ENCODE data around the gene C6orf62. TPM values are rescaled to one million over a fixed set of nuclear protein-coding genes. Genes with fewer than 3 reads are reported as not detected.

The C6orf62 gene
- total RNA-seq, result 107 and 127 TPM in 2 replicates

GRCh38 chr6:24719125-24719971 is at the start of gene C6orf62:
TSS of gene C6orf62 (minus strand) at chr6:24719154. CDS start at chr6:24718668, 486 bp downstream.

DNA sequence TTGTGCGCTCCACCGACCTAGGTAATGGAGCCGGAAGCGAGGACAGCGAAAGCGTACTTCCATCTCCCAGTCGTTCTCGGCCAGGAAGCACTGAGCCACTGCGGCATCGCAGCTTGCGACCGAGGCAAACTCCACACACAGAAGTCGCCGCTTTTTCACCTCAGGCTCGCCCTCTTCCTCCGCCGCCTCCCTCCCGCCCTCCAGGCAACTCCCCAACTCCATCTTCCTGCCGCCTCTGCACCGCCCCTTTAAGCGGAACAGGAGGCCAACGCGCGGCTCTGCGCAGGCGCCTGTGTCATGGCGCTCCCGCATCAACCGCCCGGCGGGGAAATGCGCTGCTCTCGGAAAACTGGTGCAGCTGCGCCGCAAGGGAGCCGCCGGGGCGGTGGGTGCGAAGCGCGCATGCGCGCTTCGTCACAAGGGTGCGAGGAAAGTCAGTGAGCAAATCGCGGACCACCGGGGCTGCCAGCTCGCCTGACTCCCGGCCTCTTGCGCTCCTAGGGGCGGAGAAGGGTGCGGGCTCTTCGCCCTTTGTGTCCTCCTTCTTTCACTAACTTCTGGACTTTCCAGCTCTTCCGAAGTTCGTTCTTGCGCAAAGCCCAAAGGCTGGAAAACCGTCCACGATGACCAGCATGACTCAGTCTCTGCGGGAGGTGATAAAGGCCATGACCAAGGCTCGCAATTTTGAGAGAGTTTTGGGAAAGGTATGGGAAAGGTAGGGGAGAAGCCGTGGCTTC is 52.1 kb downstream of the C6orf62 start, which contains the start of the genes ACOT13 and TDP2:
Gene ACOT13 (plus strand): TSS at position 437 of the 737 bp plus-strand sequence. CDS start 187 bp downstream, at position 624.
Gene TDP2 (minus strand): TSS at position 259 of the 737 bp plus-strand sequence. CDS start 37 bp downstream, at position 222.

Other genes with a start within 250 kb of the C6orf62 start
- under 0.01 TPM in 1 of 2 replicates, not detected in the other for gene GPLD1, start 229.6 kb downstream of the C6orf62 start, total RNA-seq
- 4.8 and 7.2 TPM in 2 replicates for gene ALDH5A1, start 224.2 kb downstream of the C6orf62 start, total RNA-seq
- not detected in 2 replicates for gene KIAA0319, start 73.0 kb downstream of the C6orf62 start, total RNA-seq
- gene TDP2, start 52.3 kb downstream of the C6orf62 start, total RNA-seq, result 26.2 TPM in 2 replicates
- 4.3 and 13.8 TPM in 2 replicates for gene ACOT13, start 52.1 kb downstream of the C6orf62 start, total RNA-seq
- gene GMNN, start 55.8 kb upstream of the C6orf62 start, total RNA-seq, result 14.5 and 18.2 TPM in 2 replicates
- not detected in 2 replicates for gene ARMH2, start 79.8 kb upstream of the C6orf62 start, total RNA-seq
- gene RIPOR2, start 216.8 kb upstream of the C6orf62 start, total RNA-seq, result 14.9 and 19.3 TPM in 2 replicates